T-helper 9 cell (primary cell): ENCODE data around the gene ZNF358.

Experiments
- DNase-seq: peaks from one replicate; pipeline ENCODE4 v3.0.0-alpha.2; 2020
- total RNA-seq, 2 donors: gene quantifications; one replicate each; lab custom pipeline; 2026; lab: John Stamatoyannopoulos, UW

ZNF358 gene
- total RNA-seq = 3.8 to 3.9 reads per million in 2 donors

DNA sequence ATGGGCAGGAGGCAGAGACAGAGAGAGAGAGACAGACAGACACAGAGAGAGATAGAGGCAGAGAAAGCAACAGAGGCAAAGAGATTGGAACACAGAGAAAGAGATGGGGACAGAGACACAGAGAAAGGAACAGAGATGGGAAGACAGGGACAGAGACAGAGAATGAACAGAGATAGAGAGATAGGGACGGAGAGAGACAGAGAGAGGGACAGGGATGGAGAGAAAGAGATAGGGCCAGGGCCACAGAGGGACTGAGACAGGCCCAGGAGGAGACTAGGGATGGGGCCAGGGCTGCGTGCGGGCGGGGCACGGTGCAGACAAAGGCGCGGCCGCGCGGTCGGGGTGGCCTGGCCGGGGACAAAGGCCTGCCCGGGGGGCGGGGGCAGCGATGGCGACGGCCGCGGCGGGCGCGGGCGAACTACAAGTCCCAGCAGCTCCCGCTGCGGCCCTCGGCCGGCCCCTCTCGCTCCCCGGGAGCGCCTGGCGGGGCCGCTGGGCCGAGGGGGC, at the start of gene ZNF358:
ZNF358 (plus strand) TSS at position 459 of the 507 bp plus-strand sequence. CDS start 3,140 bp downstream, outside the sequence.
- no peak for DNase-seq

DNA sequence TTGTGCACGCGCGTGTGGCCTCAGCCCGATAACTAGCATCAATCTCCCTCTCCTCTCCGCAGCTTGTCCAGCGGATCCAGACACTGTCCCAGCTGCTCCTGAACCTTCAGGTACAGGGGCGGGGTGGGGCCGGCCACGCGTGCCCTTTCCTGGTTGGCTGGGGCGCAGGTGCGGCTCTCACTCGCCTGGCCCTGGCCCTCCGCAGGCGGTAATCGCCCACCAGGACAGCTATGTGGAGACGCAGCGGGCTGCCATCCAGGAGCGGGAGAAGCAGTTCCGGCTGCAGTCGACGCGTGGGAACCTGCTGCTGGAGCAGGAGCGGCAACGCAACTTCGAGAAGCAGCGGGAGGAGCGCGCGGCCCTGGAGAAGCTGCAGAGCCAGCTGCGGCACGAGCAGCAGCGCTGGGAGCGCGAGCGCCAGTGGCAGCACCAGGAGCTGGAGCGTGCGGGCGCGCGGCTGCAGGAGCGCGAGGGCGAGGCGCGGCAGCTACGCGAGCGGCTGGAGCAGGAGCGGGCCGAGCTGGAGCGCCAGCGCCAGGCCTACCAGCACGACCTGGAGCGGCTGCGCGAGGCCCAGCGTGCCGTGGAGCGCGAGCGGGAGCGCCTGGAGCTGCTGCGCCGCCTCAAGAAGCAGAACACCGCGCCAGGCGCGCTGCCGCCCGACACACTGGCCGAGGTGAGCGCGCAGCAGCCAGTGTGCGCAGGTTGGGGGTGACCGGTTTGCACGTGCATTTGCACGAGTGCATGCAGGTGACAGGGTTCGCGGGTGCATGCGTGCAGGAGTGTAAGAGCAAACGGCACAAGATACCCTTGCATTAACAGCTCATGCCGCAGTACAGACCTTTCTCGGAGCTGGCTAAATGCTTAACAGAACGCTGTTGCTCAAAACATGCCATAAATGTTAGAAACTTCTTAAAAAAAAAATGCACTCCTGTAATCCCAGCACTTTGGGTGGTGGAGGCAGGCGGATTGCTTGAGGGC, 48.6 kb upstream of the ZNF358 start:
- DNase-seq = no peak

DNA sequence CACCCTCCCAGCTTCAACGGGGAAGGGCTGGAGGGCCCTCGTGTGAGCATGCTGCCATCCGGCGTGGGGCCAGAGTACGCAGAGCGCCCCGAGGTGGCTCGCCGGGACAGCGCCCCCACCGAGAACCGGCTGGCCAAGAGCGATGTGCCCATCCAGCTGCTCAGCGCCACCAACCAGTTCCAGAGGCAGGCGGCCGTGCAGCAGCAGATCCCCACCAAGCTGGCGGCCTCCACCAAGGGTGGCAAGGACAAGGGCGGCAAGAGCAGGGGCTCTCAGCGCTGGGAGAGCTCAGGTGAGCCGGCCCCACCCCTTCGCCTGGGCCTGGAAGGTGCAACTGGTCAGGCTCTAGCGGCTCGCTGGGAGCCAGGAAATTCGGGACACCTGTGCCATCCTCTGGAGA, 47.1 kb upstream of the ZNF358 start:
- no peak for DNase-seq

DNA sequence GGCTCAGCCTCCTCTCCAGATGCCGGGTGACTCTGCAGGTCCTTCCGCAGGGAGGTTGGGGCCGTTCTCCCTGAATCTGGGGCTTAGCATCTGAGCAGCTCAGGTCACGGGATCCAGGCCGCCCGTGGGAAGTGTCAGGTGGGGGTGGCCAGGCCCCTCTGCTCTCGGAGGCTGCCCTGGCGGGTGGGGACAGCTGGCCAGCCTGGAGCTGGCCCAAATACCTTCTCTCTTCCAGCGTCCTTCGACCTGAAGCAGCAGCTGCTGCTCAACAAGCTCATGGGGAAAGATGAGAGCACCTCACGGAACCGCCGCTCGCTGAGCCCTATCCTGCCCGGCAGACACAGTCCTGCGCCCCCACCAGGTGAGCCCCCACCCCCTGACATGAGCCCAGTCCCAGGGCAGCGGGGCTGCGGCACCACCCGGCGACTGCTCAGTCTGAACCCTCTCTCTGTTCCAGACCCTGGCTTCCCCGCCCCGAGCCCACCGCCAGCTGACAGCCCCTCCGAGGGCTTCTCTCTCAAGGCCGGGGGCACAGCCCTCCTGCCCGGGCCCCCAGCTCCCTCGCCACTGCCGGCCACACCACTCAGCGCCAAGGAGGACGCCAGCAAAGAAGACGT, 46.1 kb upstream of the ZNF358 start:
- DNase-seq = no peak

DNA sequence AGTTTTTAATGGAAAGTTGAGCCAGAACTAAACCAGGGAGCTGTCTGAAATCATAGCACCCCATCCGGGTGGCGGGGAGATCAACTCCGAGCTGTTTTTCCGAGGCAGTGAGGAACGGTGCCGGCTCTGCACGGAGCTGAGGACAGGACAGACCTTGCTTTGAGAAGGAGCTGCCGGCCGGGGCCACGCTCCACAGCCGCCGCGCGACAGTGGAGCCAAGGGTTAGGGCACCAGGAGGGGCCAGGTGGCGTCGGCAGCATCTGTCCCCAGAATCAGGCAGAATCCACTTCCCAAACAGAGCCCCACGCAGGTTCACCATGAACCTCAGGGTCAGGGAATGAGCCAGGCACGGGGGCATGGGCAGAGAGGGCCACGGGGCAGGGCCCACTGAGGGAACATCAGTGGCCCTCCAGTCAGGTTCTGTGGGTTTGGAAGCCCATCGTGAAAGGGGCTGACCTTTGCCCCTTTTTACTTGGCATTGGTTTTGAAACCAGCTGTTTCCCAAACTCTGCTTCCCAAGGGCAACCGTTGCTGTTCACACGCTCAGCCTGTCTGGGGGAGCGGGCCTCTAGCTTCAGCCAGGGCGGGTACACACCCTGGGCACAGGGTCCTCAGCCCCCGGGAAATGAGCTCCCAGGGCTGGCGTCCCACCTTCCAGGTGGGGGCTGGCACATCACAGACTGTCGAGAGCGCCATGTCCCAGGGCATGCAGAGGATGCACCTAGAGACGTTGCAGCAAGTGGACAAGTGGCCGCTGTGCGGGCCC, 45.2 kb upstream of the ZNF358 start:
- no peak for DNase-seq

DNA sequence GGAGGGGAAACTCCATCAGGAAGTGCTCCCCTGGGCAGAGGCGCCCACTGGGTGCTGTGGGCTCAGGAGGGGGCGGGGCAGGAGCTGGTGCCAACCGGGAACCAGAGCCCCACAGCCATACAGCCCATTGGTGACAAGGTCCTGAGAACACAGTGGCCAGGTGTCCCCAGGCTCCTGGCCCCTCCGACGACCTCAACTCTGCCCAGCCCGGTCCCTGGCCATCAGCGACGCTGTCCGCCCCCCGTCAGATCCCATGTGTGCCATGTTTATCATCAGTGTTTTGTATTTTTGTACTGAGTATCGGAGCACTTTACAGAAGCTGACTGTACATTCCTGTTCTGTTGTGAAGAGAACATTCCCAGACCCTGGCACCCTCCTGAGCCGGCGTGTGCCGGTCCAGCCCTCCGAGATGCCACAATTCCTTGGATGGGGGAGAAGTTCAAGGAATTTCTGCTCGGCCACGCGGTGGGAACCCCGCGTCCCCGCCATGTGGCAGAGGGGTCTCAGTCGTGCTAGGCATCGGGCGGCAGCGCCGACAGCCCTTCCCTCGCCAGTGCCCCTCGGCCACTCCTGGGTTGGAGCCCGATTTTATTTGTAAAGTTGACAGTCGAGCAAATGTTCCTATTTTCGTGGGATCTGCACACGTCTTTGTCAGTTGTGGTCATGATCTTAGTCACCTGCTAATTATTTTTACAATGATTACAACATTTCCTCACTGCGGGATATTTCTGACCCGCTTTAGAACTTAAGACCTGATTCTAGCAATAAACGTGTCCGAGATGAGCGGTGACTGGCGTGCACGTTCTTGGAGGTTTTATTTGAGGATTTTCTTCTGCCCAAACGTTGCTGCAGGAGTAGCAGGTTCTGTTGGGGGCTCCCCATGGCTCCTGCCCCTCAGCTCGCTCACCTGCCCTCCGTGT, 43.9 kb upstream of the ZNF358 start:
- DNase-seq = no peak

DNA sequence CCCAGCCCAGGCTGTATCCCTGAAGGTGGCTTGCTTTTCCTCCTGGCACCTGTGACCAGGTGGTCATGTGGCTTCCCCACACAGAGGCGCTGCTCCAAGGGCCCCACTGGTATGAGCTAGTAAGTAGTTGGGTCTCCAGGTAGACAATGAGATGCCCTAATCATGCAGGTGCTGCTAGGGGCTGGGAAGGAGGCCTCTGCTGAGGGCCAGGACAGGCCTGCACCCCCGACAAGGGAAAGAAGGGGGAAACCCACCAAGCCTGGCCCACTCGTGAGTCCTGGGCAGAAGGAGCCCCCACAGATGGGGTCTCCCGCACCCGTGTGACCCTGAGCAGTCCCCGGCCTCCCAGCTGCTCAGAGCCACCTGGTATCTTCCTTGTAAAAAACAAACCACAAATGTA, 40.2 kb upstream of the ZNF358 start:
- no peak for DNase-seq

DNA sequence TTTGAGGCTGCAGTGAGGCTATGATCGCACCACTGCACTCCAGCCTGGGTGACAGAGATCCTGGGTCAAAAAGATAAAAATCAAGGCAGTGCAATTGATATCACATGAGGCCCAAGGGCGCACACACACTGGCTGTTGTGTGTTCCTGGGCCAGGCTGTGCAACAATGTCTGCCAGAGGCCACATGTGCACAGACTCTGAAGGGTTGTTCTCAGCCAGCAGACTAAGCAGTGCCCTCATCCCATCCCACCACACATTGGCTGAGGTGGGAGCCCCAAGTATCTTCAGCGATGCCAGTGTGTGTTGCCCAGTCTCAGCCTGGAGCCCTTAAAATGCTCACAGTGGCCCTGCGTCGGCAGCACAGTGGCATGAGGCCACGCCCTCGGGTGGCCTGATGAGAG, 39.7 kb upstream of the ZNF358 start:
- DNase-seq = no peak

DNA sequence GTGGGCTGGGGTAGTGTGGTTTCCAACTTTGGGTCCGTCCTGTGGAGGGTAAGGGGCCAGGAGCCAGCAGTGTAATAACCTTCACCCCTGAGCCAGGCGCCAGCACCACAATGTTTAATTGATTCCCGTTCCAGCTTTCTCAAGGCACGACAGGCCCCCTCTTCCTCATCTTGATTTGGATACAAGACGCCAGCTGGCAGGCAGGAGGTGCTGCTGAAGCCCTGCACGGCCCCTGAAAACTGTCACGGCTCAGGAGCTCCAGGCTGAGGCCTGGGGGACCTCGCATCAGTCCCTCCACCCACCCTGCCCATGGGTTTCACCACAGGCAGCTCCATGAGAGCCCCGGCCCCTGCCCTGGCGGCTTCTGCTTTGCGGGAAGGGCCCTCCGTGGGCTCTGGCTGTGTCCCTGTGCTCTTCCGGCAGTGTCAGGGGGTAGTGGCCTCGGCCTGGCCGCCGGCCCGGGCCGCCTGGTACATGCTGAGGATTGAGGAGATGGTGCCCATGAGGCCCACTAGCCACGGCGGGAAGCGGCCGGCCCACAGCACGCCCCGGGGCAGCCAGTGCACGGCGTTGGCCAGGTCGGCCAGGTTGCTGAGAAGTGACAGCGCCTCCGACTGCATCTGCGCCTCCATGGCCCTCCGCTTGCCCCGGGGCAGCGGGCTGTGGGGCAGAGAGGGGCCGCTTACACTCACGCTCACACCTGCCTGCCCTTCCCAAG, 39.0 kb upstream of the ZNF358 start:
- no peak for DNase-seq

DNA sequence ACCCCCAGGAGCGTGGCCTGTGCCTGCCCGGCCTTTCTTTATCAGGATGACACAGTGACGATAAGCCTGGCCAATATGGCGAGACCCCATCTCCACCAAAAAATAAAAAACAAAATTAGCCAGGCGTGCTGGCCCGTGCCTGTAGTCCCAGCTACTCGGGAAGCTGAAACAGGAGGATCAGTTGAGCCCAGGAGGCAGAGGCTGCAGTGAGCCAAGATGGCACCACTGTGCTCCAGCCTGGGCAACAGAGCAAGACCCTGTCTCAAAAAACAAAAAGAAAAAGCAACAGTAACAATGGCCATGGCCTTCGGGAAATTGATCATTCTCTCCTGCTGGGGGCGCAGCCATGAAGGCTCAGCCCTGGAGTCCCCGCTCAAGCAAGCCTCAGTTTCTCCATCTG, 38.1 kb upstream of the ZNF358 start:
- DNase-seq = no peak

DNA sequence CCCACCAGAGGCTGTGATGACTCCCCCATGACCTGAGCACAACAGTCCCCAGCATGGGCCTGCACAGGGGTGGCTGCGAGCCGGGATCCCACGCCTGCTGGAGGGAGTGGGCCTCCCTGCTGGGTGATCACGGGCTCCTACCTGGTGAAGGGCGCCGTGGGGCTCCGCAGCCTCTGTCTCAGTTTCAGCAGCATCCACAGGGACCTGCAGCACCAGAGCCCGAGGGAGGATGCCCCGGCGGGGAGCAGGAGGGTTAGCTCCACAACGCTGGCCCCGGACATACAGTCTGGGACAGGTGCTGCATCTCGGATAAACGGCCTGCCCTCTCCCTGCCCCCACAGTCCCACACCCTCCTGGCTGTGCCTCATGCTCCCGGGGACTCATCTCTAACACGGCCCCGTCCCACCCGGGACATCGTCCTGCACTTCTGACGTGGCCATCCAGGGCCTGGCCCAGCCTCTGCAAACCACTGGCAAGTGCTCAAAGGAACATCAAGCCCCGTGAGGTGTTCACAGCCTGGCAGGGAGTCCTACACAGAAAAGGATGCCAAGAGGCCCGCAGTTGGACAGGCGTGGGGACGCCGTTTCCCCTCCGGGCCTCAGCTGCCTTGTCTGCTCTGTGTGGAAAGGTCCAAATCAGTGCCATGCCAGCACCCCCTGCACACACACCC, 37.6 kb upstream of the ZNF358 start:
- no peak for DNase-seq

DNA sequence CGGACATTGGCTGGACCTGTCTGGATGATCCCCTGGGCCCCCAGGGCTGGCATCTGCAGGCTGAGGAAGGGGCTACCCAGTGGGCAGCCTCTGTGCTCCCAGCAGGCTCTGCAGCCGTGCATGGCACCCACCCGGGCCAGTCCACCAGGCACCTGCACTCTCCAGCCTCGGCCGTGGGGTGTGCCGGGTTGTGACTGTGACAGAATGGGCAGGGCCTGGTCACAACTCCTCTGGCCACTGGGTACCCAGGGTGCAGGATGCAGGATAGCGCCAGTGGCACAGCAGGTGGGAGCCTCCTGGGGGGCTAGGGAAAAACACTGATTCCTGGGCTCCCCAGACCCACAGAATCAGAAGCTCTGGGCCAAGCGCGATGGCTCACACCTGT, 37.1 kb upstream of the ZNF358 start:
- DNase-seq = no peak

DNA sequence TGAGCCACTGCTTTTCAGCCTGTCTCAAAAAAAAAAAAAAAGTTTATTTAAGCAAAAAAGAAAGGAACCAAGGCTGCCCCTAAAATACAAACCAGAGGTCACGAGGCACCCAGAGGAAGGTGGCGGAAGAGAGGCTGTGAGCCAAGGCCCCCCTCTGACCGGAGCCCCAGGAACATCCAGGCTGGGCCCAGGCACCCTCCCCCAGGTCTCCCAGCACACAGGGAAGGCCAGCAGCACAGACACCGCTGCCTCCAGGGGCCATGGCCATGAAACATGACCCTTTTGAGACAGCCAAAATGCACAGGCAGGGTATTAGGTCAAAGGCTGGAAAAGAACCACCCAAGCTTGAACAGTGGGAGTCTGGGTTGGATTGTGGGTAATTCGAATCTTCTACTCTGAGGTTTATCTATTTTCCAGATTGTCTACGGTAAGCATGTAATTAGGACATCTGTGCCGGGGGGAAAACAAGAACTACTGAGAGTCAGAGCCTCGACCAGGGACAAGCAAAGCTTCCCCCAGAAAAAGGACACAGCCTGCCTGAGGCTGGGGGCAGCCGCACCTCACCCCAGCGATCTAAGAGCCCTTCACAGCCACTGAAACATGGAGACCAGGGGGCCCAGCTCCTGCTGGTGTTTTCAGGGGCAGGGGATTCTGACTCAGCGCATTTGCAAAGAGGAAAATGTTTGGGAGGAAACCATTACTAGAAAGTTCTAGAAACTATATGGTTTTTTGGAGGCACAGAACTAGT, 35.5 kb upstream of the ZNF358 start:
- no peak for DNase-seq

DNA sequence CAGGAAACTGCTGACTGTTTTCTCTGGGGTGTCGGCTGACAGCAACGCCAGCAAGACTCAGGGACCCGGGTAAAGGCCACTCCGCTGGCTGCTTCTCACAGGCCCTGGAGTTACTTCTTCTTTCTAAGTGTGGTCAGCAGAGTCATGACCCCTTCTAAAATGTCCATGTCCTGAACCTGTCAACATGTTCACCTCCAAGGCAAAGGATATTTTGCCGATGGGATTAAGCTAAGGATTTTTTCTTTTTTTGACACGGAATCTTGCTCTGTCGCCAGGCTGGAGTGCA, 35.0 kb upstream of the ZNF358 start:
- no peak for DNase-seq

DNA sequence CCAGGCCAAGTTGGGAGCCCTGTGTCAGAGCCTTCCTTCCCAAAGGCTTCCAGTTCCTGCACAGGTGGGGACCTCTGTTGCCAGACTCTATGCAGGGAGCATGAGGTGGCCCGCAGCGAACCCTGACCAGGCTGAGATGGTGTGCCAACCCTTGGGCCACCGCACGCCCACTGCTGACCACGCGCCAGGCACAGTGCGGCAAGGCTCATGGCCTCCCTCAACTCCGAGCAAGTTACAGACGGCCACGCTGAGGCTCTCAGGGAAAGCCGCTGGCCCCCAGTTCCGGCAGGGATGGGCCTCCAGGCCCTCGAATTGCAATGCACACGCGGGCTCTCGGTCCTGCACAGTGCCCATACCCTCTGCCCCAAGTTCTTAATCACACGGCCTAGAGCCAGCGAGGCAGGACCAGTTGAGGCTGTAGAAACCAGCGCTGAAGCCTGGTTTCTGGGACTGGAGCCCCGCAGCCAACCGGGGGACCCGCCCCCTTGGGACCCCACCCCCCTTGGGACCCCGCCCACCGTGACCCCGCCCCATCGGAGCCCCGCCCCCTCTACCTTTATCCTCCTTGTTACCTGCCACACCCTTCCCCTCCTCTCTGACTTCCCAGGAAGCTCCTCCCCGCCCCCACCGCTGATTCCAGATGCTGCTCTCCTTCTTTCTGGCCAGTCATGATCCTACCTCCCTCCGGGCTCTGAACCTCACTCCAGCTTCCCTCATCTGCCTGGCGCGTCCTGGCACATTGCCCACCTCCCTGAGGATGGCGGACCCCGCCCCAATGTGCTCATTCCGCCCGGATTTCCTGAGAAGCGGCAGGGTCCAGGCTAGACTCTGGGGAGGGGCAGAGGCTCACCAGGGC, 33.1 kb upstream of the ZNF358 start:
- DNase-seq = no peak

DNA sequence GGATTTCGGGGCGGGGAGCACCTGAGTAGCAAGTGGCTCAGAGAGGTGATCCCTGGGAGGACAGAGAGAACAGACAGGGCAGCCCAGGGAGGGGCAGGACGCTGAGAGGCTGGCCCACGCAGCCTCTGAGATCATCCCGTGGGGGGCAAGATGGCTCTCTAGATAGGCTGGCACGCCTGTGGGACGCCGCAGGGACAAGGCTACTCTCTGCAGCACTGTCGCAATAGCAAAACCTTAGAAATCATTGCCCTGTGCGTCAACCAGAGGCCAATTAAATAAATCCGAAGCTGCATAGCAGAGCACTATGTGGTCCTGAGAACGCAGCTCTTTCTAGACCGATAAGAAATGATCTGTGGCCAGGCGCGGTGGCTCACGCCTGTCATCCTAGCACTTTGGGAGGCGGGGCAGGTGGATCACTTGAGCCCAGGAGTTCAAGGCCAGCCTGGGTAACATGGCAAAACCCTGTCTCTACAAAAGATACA, 32.1 kb upstream of the ZNF358 start:
- no peak for DNase-seq

DNA sequence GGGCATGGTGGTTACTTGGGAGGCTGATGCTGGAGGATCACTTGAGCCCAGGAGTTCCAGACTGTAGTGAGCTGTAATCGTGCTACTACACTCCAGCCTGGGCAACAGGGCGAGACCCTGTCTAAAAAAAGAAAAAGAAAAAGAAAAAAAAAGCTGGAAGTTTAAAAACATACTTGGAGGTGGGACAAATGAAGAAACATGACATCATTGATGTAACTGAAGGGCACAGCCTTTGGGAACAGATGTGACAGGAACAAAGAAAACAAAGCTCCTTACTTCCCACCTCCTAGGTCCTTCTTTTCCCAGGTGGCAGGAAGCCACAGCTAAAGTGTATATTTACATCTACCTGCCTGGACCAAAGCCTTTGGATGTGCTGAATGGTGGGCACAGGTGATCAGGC, 29.0 kb upstream of the ZNF358 start:
- DNase-seq = no peak

DNA sequence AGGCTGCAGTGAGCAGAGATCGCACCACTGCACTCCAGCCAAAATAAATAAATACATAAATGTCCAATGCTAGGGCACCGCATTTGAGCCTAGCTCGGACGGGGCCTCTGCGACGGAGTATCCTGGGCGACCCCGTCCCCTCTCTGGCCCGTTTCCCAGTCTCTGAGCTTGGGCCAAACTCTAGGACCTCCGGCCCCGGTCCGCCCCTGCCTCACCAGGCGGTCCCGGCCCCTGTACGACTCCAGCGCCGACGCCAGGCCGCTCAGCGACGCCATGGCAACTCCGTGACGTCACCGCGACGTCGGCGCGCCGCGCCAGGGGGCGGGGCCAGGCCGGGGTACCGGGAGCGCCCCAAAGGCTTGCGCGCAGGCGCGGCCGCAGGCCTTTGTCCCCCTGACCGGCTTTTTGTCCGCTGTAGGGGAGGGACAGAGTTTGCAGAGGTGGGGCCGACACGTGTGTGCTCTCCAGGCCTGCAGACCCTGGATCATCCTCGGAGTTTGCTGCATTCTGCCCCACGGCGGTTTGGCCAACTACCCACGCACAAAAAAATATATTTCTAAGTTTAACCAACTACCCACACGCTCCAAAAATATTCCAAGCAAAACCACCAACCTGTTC, 27.1 kb upstream of the ZNF358 start, which contains the start of gene PEX11G:
PEX11G (minus strand) TSS at position 300 of the 618 bp plus-strand sequence; CDS start at position 275, 25 bp downstream.
- peak; percentile 88 for DNase-seq
